GM13977 (cell line): ENCODE measurements around the gene UBL7.

Source experiments
- DNase-seq: peaks from one replicate; pipeline ENCODE4 v3.0.0; 2012; ENCODE audit warnings: low spot score
- in situ Hi-C: fragments of 300-500 bp; cut with MboI; formaldehyde crosslinking; loops from one replicate; pipeline ENCODE4 v1.12.0; 2022; ENCODE audit warnings: low sequenced_read_pairs, low pct_unique_long_range_greater_than_20kb, mixed read lengths, inconsistent platforms; ENCODE audit not compliant: unreplicated experiment
- TF ChIP-seq, protein P1 (sequence below): IDR thresholded peaks from 2 replicates; pipeline ENCODE4 v1.5.1; 2012; ENCODE audit warnings: mild to moderate bottlenecking, control low read depth; ENCODE audit not compliant: insufficient read depth; ENCODE audit errors: extremely low read depth, missing control alignments

UBL7 gene

DNA sequence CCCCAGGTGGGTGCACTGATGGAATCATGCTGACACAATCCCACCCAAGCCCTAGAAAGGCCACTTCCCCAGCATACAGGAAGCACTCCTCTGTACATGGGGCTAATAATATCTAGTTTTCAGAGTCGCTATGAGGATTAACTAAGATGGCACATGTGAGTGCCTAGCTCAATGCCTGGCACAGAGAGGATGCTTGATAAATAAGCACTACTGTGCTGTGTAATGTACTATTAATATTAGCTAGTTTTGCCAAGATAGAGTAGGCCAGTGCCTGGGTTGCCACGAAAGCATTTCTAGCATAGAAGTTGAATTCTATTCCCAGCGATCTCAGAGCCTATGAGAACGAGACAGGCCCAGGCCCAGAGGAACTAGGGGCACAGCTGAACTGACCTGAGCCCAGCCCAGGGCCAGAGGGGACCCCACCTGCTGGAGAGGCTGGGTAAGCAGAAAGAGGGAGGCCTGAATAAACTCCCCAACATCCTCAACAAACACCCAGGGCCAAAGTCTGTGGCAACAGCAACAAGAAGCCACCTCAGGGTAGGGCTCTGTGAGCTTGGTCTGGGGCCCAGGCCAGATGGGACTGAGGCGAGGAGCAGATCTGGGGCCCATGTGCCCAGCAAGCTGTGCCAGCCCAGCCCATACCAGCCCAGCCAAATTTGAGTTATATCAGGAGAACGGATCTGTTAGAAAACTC is 19.6 kb downstream of the UBL7 start:
- no peak for DNase-seq
- in situ Hi-C loops, result loop anchor here (5.0 kb wide), 1 partner anchor 64 kb away; no protein-coding TSS in a partner anchor
- TF ChIP-seq, protein P1, sequence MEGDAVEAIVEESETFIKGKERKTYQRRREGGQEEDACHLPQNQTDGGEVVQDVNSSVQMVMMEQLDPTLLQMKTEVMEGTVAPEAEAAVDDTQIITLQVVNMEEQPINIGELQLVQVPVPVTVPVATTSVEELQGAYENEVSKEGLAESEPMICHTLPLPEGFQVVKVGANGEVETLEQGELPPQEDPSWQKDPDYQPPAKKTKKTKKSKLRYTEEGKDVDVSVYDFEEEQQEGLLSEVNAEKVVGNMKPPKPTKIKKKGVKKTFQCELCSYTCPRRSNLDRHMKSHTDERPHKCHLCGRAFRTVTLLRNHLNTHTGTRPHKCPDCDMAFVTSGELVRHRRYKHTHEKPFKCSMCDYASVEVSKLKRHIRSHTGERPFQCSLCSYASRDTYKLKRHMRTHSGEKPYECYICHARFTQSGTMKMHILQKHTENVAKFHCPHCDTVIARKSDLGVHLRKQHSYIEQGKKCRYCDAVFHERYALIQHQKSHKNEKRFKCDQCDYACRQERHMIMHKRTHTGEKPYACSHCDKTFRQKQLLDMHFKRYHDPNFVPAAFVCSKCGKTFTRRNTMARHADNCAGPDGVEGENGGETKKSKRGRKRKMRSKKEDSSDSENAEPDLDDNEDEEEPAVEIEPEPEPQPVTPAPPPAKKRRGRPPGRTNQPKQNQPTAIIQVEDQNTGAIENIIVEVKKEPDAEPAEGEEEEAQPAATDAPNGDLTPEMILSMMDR, result no peak

GRCh38 chr15:74438721-74439316 is 22.1 kb downstream of the UBL7 start:
- in situ Hi-C loops, result no loop called here
- TF ChIP-seq, protein P1, result peak; percentile 90
- DNase-seq, result peak; percentile 85

- in situ Hi-C loops, result no loop called here
- no peak for DNase-seq
- TF ChIP-seq, protein P1, result no peak
These were observed 22.8 kb downstream of the UBL7 start for GRCh38 chr15:74438206-74438605.

- DNase-seq, result no peak
- in situ Hi-C loops, result no loop called here
- TF ChIP-seq, protein P1, result no peak
These were observed 26.5 kb downstream of the UBL7 start for GRCh38 chr15:74434263-74435136.

- in situ Hi-C loops, result no loop called here
- TF ChIP-seq, protein P1, result no peak
- DNase-seq, result peak; percentile 98
These were observed 27.2 kb downstream of the UBL7 start, which contains the start of gene SEMA7A for GRCh38 chr15:74433592-74434262. TSS of gene SEMA7A (minus strand) at chr15:74433958. CDS start at chr15:74433918, 40 bp downstream.
